ENCODE measurements around the gene COL20A1.
"Not testable (repeated sequence)": the region's sequence is repeated elsewhere in the genome, so short reads cannot be mapped to it uniquely, and the experiment has no call there.

COL20A1 gene

DNA sequence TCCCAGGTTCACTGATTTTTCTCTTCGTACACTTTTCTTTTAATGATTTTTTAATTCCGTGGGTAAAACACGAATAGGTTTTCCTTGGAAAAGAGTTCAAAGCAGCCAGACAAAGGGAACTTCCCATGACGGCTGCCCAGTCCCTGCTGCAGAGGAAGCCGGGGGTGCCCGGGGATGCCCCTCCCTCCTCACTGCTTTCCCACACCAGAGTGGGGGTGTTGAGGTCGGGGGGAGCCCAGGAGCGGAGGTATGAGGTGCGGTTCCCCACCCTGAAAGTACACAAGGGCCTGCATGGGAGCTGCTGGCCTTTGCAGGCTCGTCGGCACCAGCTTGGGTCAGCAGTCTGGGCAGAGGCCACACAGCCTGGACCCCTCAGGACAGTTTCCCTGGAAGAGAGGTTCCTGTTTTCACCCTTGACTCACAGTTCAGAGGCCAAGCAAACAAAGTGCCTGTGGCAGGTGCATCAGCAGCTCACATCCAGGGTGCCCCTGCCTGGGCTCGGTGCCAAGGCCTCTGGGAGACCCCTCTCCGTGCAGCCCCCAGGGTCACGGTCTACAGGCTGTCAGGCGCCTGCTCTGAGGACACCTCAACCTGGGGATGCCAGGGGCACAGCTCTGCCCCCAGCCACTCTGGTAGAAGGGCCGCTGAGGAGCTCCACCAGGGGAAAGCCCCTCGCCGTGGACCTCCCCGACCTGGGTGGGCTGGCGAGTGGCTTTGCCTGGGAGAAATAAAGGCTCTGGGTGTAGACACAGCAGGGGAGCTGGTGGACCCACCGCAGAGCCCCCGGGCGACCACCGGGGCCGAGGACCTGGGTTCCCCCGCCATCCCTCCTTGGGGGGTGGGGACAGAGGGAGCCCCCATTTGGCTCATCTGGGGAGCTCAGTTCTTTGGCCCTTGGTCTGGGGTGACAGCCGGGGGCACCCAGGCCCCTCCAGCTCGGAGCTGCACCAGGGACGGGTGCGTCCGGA, 83.6 kb downstream of the COL20A1 start:
- DNase-seq (ENCODE audit: low read depth in 3 of 3): no peak

DNA sequence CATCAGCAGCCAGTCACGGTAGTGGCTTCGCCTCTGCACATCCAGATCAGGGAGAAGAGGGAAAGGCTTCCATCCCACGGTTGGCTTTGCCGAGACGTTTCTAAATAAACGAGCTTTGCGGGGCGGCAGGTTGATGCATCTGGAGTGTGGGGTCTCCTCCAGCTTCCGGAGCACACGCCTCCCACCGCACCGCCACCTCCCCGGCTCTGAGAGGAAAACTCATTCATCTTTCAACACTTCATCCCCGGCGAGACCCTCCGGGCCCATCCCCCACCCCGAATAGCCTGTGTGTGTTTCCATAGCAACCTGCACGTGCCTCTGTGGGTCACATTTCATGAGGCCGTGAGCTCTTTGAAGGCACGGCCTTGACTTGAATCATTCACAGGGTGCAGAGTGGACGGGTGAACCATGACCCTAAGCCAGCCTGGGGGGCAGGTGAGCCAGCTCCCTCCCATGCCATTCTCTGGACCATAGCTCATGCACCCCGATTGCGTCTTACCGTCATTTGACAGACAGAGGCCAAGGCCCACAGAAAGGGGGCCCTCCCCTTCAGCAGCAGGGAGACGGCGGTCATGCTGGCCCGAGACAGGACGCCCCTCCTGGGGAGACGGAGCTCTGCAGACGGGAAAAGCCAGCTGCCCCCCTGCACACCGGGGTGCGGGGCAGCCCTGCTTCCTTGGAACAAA, 84.4 kb downstream of the COL20A1 start:
- DNase-seq (ENCODE audit: low read depth in 3 of 3): no peak

DNA sequence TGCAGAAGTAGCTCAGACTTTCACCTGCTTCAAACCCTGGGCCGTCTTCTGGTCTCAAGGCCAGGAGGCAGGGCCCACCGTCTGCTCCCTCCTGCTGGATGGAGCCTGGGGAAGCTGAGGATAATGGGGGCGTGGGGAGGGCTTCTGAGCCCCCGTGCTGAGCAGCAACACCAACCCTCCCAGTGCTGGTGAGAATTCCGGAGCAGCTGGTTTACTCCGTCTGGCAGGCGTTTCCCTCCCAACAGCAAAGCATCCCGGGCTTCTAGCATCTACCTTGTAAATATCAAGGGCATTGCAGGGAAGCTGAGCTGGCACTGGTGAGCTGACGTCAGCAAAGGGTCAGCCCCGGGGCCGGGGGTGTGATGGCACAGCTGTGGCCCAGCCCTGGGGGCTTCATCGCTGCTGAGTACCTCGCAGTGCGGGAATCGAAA, 85.0 kb downstream of the COL20A1 start:
- no peak for DNase-seq (ENCODE audit: low read depth in 3 of 3)

DNA sequence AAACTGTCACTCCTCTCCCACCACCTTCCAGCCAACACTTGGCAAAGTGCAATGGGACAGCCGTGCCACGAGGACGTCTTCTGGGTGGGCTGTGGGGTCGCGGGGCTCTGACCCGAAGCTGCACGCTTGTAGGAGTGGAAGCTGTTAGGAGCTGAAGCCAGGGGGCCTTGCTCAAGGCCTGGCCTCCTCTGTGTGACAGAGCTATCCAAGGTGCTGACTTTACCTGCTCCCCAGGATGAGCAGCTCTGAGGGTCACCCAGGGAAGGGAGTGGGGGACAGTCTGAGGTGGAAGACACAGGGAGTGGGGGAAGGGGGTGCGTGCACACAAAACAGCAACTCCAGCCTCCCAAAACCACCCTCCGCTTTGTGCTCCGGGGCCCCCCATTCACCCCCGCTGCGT, 85.6 kb downstream of the COL20A1 start:
- DNase-seq (ENCODE audit: low read depth in 3 of 3): no peak

DNA sequence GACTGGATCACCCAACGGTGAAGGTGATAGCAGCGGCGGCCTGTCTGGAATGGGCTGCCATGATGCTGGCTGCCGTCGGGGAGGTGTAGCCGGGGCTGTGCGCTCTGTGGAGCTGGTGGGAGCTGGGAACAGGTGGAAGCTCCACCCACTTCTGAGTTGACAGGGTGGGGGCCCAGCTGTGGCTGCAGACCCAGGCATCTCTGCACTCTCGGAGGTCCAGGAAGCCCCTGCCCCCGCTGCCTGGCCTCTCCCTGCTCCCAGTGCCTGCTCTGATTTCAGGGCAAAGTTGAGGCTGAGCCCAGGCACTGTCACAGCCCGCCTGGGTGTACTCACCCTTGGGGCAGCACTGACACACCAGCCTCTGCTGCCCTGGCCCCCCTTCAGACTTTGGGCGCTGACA, 86.3 kb downstream of the COL20A1 start:
- no peak for DNase-seq (ENCODE audit: low read depth in 3 of 3)

DNA sequence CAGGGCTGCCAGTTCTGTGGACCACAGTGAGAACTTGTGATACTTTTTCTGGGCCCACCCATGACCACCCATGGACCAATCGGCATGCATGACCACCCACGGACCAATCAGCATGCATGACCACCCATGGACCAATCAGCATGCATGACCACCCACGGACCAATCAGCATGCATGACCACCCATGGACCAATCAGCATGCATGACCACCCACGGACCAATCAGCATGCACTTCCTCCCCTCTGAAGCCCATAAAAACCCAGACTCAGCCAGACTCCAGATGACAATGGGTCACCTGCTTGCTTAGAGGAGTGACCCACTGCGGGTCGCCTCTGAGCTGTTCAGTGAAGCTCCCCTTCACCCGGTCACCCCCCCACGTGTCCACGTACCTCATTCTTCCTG, 86.9 kb downstream of the COL20A1 start:
- not testable (repeated sequence) for DNase-seq (ENCODE audit: low read depth in 3 of 3)

DNA sequence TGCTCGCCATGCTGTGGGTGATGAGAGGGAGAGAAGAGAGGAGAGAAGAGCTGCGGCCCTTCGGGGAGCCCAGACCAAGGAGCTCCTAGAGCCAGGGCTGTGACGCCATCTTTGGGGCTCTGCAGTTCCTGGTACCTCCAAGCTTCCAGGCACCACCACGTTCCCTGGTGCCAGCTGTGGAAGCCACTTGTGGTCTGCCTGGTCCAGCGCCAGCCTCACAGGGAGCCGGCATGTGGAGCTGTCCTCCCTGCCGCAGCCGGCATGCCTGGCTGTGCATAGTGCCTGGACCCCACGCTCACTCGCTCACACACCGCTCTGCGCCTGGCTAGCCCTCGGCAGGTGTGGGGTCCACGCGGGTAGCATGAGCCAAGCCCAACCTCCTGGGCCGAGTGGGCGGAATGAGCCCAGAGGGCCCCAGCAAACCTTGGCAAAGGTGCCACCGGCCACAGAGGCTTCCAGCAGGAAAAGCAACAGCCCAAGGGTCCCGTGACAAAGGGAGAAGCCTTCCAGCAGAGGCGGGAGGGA, 87.4 kb downstream of the COL20A1 start:
- DNase-seq (ENCODE audit: low read depth in 3 of 3): no peak

DNA sequence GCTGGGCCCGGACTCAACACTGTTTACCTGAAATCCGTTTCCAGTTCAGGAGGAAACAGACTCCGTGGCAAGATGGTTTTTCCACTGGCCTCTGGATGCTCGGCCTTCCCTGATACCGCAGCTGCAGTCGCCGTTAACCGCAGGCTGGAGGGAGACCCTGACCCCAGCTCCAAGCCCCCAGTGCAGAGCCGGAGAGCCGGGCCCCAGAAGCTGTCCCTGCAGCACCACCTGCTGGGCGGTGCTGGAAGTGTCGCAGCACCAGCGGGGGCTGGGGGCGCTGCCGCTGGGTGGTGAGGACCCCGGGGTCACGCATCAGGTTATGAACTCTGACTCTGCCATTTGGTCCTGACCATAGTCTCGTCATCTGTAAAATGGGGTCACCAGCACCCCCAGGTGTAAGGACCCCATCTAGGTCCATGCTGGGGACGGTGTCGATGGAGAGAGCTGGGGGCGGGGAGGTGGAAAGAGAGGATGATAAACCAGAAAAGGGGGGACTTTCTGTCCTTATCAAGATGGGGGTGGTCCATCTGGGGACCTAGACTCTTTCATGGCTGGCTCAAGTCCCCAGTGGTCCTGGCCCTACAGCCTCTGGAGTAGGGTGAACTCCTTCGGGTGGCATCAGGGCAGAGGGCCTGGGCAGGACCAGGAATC, 88.9 kb downstream of the COL20A1 start:
- peak in 2 of 3 experiments; percentile 7 to 24 for DNase-seq (ENCODE audit: low read depth in 3 of 3)

DNA sequence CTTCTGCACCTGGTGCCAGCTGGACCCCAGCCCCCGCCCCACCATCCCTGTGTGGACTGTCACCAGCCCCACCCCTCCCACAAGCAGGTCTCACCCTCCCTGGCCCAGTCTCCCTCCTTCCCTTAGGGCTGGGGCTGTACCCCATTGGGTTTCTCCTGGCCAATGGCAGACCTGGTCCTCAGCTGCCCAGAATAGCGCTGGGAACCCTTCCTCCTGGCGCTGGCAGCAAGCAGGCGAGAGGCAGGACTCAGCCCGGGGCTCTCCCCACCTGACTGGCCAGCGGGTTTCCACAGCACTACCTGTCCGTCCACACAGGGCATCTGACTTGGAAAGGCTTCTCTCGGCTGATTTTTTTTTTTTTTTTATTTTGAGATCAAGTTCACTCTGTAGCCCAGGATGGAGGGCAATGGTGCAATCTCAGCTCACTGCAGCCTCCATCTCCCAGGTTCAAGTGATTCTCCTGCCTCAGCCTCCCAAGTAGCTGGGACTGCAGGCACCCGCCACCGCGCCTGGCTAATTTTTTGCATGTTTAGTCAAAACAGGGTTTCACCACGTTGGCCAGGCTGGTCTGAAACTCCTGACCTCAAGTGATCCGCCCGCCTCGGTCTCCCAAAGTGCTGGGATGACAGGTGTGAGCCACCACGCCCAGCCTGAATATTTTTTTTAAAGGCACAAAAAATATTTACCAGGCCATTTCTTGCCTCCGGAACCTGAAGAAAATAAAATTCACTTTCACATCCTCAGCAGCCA, 89.7 kb downstream of the COL20A1 start:
- DNase-seq (ENCODE audit: low read depth in 3 of 3): no peak

DNA sequence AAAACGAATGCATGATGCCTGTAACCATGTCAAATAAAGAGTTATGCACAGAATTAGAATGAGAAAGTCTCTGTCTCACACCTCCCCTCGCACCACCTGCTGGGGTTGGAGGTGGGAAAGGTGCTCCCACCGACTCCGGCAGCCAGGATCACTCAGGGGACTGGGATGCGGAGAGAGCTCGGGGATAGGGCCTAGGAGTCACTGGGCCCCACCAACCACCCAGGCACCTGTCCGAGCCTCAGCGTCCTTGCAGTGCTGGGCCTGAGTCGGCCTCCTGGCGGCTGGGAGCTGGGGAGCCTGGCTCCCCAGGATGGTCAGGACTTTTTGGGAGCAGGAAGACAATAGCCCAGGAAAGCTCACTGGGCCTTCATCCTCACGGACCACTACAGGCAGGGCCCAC, 90.6 kb downstream of the COL20A1 start:
- no peak for DNase-seq (ENCODE audit: low read depth in 3 of 3)

DNA sequence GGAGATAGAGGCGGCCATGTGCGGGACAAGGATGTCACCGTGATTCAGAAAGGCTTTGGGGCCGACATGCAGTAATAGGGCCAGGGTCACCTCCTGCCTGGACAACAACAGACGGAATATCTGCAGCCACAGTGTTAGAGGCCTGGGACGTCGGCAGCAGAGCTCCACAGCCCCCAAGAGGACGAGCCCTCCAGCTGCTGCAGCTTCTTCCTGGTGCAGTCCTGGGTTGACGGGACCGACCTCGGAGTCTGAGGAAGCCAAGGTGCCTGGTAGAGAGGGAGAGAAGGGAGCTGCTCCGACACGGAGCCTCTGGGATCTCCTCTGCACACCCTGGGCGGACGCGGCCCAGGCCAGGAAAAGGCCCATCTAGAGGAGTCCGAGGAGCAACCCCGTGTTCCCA, 91.3 kb downstream of the COL20A1 start:
- no peak for DNase-seq (ENCODE audit: low read depth in 3 of 3)

Measured in stimulated activated CD4-positive, alpha-beta T cell treated with anti-CD3 and anti-CD28 coated beads, TNF-alpha, amount 100 ng/mL, for 4 hours (primary cell).